ENCODE results near the gene C2orf49.

Gene C2orf49

GRCh38 chr2:105337122-105338019 lies at the start of gene C2orf49:
Gene C2orf49, plus strand, starts transcription at chr2:105337540. Its CDS starts 48 bp downstream, at chr2:105337588.
- DNase-seq: peak; percentile 86

DNA sequence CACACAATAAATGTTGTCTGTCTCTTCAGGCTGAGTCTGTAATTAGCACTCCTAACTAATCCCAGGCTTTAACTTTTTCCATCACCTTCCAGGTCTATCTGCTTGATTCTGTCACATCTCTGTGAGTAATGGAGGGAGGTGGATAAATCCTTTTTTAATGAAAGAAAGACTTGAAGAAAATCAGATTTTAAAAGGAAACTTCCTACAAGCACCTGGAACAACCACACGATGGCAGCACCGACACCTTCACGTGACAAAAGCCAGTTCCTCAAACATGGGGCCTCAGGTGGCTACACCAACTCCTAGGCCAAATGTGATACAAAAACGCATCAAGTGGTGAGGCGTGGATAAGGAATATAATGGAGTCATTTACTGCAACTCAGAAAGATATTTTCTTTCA lies 49.6 kb upstream of the C2orf49 start:
- peak; percentile 18 for DNase-seq

GRCh38 chr2:105288133-105288532 lies 49.2 kb upstream of the C2orf49 start:
- DNase-seq: no peak

- DNase-seq: no peak
Measured at GRCh38 chr2:105290981-105291660, 46.2 kb upstream of the C2orf49 start.

DNA sequence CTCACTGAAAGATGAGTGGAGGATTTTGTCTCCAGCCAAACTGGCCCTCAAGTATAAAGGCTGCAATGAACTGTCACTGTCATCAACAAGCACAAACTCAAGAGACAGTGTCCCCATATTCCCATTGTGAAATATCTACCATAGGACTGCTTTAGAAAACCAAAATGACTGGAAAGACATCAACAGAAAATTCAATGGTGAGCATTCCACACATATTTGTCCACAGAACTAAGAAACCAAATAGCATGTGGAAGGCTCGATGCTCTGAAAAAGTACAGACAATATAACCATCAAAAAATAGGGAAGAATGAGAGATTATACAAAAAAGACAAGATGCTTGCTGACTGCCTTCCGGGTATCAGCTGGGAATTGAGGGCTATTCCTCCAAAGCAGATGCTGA lies 45.4 kb upstream of the C2orf49 start:
- no peak for DNase-seq

DNA sequence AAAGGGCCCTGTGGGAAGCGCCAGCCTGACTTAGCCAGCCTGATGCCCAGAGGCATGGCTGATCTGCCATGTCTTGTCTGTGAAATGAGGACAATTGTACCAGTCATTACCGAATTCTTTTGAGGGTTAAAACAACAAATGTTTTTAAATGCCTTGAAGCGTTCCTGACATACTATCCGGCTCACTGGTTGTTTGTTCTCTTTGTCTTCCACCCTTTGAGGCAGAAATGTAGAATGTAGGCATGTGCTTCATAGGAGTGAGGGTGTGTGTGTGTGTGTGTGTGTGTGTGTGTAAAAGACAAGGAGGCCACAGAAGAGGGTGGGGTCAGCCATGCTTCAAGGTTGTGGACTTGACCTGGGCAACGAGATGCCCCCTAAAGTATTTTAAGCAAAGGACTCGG lies 43.3 kb upstream of the C2orf49 start:
- DNase-seq: no peak

DNA sequence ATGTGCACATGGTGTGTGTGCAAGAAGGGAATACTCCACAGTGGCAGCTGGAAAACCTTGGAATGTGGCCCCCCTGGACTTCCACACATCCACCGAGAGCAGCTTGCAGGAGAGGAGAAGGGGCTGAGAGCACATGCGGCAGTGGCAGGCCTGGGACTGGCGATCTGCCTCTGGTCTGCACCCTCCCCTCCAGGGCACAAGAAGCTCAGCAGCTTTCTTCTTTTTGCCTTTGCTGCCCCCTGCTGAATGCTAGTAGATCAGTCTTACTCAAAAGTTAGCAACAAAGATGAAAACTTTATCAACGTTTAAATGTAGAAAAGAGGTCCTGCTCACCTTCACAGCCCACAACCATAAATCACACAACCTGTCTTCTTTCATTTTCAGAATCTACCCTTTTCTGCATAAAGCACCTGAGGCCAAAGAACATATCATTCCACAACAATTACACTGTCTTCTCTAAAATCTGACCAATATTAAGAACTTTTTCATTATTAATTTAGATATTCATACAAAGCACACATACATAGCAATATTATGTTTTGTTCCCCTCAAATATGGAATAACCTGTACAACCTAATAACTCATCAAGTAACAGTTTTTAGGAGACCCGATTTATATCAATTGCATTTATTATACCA lies 42.4 kb upstream of the C2orf49 start:
- no peak for DNase-seq

GRCh38 chr2:105296017-105296611 lies 41.2 kb upstream of the C2orf49 start:
- DNase-seq: no peak

DNA sequence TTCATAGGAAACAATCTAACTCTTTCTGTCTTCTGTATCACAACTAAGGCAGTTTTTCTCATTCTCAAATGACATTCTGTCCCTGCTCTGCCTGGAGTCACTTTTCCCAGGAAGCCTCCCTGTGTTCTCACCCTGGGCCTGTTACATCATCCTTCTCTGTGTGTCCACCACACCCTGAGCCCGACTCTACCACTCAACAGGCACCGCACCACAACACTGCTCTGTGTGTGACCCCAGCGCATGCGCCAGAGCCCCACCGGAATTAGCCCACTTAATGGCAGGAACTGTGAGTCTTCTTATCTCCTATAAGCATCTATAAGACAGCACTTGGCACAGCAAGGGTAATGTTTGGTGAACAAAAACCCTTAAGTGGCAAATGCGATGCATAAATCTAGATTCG lies 40.1 kb upstream of the C2orf49 start:
- no peak for DNase-seq

- no peak for DNase-seq
Measured at GRCh38 chr2:105298017-105298416, 39.3 kb upstream of the C2orf49 start.

- no peak for DNase-seq
Measured at GRCh38 chr2:105299290-105299689, 38.0 kb upstream of the C2orf49 start.

DNA sequence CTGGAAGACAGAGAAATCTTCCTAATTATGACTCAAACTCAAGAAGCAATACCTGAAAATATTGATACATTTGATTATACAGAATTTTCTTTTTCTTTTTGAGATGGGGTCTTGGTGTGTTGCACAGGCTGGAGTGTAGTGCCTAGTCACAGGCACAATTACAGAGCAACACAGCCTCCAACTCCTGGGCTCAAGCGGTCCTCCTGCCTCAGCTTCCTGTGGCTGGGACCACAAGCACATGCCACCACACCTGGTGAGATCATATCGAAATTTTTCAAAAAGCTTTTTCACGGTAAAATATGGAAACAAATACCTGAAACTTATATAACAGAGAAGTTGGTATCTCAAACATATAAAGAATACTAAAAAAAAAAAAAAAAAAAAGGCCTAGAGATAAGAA lies 35.7 kb upstream of the C2orf49 start:
- DNase-seq: no peak

GRCh38 chr2:105307146-105307545 lies 30.2 kb upstream of the C2orf49 start:
- no peak for DNase-seq

GRCh38 chr2:105307550-105307949 lies 29.8 kb upstream of the C2orf49 start:
- DNase-seq: no peak

DNA sequence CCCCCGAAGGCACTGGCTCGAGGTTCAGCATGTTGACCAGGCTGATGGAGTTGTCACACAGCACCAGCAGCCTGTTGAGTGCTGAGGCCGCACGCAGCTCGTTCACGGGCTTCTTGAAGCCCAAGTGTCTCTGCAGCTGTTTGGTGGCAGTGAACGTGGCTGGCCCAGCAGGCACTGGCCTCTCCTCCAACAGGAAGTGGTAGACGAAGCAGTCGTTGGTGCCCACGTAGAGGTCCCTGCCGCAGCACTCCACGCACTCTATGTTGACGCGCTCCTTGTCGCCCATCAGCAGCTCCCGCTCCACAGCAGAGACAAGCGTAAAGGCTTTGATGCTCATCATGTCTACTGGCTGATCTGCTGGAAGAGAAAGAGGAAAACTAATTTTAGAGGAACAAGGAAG lies 29.4 kb upstream of the C2orf49 start:
- no peak for DNase-seq

GRCh38 chr2:105308382-105309146 lies 28.8 kb upstream of the C2orf49 start:
- no peak for DNase-seq

DNA sequence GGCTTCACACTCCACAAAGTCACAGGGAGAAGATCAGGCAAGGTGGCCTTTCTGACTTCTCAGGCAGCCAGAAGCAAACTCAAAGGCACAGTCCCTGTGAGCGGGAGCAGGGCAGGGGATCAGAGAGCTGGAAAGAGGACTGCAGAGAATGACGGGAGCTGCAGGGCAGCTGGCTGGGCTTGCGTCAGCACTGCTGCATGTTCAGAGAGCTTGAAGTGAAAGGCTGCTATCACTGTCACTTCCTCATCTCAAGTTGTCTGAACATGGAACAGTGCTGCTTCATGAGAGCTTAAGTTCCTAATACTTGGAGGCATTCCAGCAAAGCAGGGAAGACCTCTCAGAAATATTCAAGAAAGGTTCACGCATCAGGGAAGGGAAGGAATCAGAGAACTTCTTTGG lies 28.2 kb upstream of the C2orf49 start:
- no peak for DNase-seq

- DNase-seq: no peak
Measured at GRCh38 chr2:105313877-105314276, 23.5 kb upstream of the C2orf49 start.

DNA sequence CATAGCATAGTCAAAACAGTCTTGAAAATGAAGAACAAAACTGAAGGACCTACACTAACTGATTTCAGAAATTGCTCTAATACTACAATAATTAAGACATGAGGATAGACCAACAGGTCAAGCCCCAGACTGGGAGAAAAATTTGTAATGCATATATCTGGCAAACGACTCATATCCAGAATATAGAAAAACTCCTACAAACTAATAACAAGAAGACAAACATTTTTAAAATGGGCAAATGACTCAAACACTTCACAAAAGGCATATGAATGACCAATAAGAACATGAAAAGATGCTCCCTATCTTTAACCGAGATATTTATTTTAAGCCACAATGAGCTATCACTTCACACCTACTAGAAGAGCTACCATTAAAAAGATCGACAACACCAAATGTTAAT lies 22.0 kb upstream of the C2orf49 start:
- DNase-seq: no peak

- no peak for DNase-seq
Measured at GRCh38 chr2:105317937-105318336, 19.4 kb upstream of the C2orf49 start.

GRCh38 chr2:105320651-105321215 lies 16.6 kb upstream of the C2orf49 start:
- DNase-seq: no peak

Data from stimulated activated CD4-positive, alpha-beta T cell treated with anti-CD3 and anti-CD28 coated beads, Interleukin-12 subunit alpha, Interleukin-12 subunit beta, amount 100 ng/mL, for 4 hours (primary cell).